Right lobe of liver (tissue), 6 donors: ENCODE results near the gene ENOX1. TPM values are rescaled to one million over a fixed set of nuclear protein-coding genes. Genes with fewer than 3 reads are reported as not detected.

Experiments
- ATAC-seq, 4 donors: fragments of 200-7000 bp; cut with Tn5 transposase; one replicate each; pipeline ENCODE4 v1.9.1; 2020; ENCODE audit warnings: mild to moderate bottlenecking in 4 of 4, moderate library complexity in 4 of 4
- DNase-seq, 3 donors: peaks; one replicate each; pipeline ENCODE4 v3.0.0-alpha.2; 2020
- H3K27ac ChIP-seq, 3 donors: fragments of 200-600 bp; one replicate each; pipeline ENCODE4 v1.8.0; 2022
- H3K27me3 ChIP-seq, 2 donors: fragments of 200-600 bp; one replicate each; pipeline ENCODE4 v1.8.0; 2022
- H3K36me3 ChIP-seq, 4 donors: fragments of 200-600 bp; sonication (generic) in 1 of 4; one replicate each; pipeline versions ENCODE4 v1.5.1 to v1.8.0; 2017 to 2022; ENCODE audit warnings: control low read depth in 1 of 4
- H3K4me1 ChIP-seq, 4 donors: fragments of 200-600 bp; sonication (generic) in 1 of 4; one replicate each; pipeline versions ENCODE4 v1.5.1 to v1.8.0; 2017 to 2022; ENCODE audit warnings: control low read depth in 1 of 4
- H3K4me3 ChIP-seq, 3 donors: fragments of 200-600 bp; one replicate each; pipeline ENCODE4 v1.8.0; 2022
- H3K9me3 ChIP-seq, 4 donors: fragments of 200-600 bp; sonication (generic) in 1 of 4; one replicate each; pipeline versions ENCODE4 v1.5.1 to v1.8.0; 2017 to 2022; ENCODE audit warnings: control low read depth in 1 of 4
- POLR2A ChIP-seq: fragments of 450-650 bp; IDR thresholded peaks from one replicate; pipeline ENCODE4 v1.6.1; 2017; ENCODE audit warnings: antibody characterized with exemption, mild to moderate bottlenecking
- WGBS: methylation state at CpG from one replicate; pipeline ENCODE4 v1.1.6; 2018; ENCODE audit warnings: low coverage, low lambda C conversion rate; ENCODE audit not compliant: insufficient coverage; ENCODE audit errors: missing lambda C conversion rate; 5-methylcytosine and 5-hydroxymethylcytosine counted together
- intact Hi-C, 2 donors: fragments of 100-400 bp; cut with DNase I; formaldehyde crosslinking; loops; one replicate each; pipeline versions ENCODE4 v1.11.2 to v1.14.1; 2022
- total RNA-seq, 6 experiments: library from RNA; depleted of rRNA in 2 of 6; stranded (reverse); fragments of >200 nt in 2 of 6; fragmentation: NEBNext Ultra II Directional in 3 of 6; extraction: Animal tissue kit (Norgen Biotek cat#: 25700) in 3 of 6; gene quantifications; one replicate each; pipeline versions ENCODE4 v1.1.0 to v1.2.4, GENCODE V29; 2016 to 2023
- TF ChIP-seq, protein P1 (sequence below), 4 donors: fragments of 200-600 bp in 3 of 4; fragments of 450-650 bp in 1 of 4; IDR thresholded peaks; one replicate each; pipeline versions ENCODE4 v1.5.1 to v1.8.0; 2016 to 2022; ENCODE audit warnings: antibody characterized with exemption in 4 of 4, mild to moderate bottlenecking in 2 of 4
- donor health status: DM: no; HTN: yes; CAD: no.
- donor health status: DM: no; HTN: no; CAD: no.
- donor health status: DM: no; HTN: no; CAD: no.
- donor health status: DM: no; HTN: yes; CAD: no.
- donor health status: DM: no; HTN: yes; CAD: no.

The ENOX1 gene
- total RNA-seq, 6 experiments from 2014 or later: 0.07 to 0.16 TPM; not detected in 4

DNA sequence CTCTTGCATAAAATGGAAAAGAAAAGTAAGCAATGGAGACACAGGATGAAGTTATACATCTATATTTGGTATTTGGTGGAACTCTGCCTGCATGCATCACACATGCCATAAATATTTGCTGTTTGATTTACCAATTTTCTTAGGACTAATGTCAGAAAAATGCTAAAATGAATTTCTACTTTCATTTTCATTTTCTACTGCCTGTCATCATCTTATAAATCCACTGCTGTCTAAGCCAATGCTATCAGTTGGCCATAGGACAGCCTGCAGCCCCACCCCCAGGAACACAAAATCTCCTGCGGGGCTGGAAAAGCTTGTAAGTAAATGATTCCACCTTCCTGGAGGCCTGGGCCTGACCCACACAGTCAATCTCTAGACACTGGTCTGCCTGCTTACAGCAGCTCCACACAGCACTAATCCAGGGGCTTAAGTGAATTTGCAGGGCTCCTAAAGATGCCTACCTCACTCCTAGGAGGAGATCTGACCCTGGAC is 122.0 kb downstream of the ENOX1 start:
- intact Hi-C loops: no loop called here
- WGBS: 11% methylated on average over 1 of the region's 1 CpG
- H3K27ac ChIP-seq: no peak overlapping the region

DNA sequence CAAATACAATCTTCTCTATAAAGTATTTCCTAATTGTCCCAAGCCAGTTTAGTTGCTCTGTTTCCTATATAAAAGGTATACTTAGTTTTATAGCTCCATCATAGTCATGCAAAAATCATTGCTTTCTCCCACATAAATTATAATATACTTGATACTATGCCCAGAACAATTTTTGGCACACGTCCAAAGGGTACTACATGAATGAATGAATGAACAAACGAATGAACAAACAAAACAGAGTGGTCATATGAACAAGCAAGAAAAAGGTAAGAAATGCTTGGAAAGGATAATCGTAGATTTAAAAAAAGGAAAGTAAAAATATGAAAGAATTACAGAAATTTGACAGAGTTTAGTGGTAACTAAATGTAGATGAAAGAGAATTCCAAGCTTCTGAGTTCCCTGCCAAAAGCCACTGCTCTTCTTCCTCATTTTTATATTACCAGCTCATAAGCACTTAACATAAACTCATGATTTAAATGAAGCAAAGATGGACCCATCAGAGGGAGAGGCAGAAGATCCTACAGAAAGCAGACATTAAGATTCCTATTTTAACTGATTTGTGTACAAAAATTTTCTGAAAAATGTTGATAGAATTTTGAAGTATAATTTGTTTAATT is 123.2 kb downstream of the ENOX1 start:
- no peak for ATAC-seq
- Histone ChIP-seq H3K36me3 (no peaks in the 10 kb centered on the region), H3K9me3 (no peaks in the 10 kb centered on the region), H3K27me3 (no peaks in the 10 kb centered on the region), H3K4me3 (no peak overlapping the region), H3K27ac (no peak overlapping the region), H3K4me1 (peaks cover 0 to 4% (median 0%) of the 10 kb centered on the region in 4 donors)
- no peak for DNase-seq
- WGBS: 48% methylated on average over 3 of the region's 3 CpGs
- no peak for TF ChIP-seq POLR2A
- TF ChIP-seq, protein P1, sequence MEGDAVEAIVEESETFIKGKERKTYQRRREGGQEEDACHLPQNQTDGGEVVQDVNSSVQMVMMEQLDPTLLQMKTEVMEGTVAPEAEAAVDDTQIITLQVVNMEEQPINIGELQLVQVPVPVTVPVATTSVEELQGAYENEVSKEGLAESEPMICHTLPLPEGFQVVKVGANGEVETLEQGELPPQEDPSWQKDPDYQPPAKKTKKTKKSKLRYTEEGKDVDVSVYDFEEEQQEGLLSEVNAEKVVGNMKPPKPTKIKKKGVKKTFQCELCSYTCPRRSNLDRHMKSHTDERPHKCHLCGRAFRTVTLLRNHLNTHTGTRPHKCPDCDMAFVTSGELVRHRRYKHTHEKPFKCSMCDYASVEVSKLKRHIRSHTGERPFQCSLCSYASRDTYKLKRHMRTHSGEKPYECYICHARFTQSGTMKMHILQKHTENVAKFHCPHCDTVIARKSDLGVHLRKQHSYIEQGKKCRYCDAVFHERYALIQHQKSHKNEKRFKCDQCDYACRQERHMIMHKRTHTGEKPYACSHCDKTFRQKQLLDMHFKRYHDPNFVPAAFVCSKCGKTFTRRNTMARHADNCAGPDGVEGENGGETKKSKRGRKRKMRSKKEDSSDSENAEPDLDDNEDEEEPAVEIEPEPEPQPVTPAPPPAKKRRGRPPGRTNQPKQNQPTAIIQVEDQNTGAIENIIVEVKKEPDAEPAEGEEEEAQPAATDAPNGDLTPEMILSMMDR (IDR thresholded peaks at IDR 0.05): no peak
- intact Hi-C loops: no loop called here

More for the DNA sequence above, 122.0 kb downstream of the ENOX1 start:
- Histone ChIP-seq H3K9me3 (no peaks in the 10 kb centered on the region), H3K27me3 (no peaks in the 10 kb centered on the region), H3K4me3 (no peak overlapping the region), H3K4me1 (peaks cover 0 to 4% (median 0%) of the 10 kb centered on the region in 4 donors), H3K36me3 (no peaks in the 10 kb centered on the region)
- no peak for TF ChIP-seq POLR2A
- TF ChIP-seq, protein P1 (IDR thresholded peaks at IDR 0.05): no peak
- DNase-seq: no peak
- ATAC-seq: peak; percentile 30 to 60 (median 40)

DNA sequence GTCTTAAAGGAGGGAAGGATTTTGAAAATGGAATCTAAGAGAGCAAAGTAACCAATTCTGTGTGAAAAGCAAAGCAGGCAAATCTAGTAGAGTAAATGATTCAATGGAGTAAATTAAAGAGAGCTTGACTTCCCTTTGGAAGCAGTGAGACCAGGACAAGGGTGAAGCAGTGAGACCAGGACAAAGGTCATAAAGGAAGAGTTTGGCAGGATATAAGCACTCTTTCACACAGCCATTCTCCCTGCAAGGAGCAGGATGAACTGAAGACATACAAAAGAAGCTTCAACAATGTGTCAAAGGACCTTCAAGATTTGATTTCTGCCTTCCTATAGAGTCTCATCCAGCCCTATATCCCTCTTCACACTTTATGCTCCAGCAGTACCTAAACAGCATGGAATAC is 123.8 kb downstream of the ENOX1 start:
- intact Hi-C loops: no loop called here
- no peak overlapping the region for H3K4me3 ChIP-seq
- H3K9me3 ChIP-seq: no peaks in the 10 kb centered on the region
- peaks cover 0 to 4% (median 0%) of the 10 kb centered on the region in 4 donors for H3K4me1 ChIP-seq
- no peaks in the 10 kb centered on the region for H3K36me3 ChIP-seq
- H3K27me3 ChIP-seq: no peaks in the 10 kb centered on the region
- no peak for DNase-seq
- ATAC-seq: peak in 2 of 4 donors; percentile 56 to 72
- no peak overlapping the region for H3K27ac ChIP-seq
- TF ChIP-seq POLR2A: no peak
- TF ChIP-seq, protein P1 (IDR thresholded peaks at IDR 0.05): no peak

DNA sequence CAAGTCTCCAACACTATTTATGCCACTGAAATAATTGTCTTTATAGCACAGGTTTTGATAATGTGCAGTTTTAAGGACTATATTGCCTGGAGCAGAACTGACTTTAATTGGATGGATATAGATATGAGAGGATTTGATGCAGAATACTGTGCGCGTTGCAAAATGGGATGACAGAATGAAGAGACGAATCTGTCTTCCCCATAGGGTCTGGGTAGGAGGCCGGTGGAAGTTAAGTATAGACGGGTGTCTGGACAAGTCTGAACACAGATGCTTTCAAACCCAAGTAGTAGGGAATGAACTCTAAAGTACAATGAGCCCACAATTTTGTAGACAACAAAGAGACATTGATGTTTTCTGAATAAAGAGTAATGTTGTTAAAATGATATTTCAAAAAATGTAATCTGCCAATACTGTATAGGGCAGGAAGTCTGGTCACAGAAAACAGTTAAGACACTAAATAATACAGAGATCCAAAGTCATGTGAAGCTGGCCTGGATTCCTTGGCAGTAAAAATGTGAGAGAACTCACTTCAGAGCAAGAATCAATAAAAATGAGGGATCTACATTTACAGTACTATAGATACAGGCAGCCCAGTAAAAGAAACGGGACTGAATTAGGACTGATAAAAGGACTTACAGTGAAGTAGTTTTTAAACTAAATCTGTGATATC is 125.5 kb downstream of the ENOX1 start:
- TF ChIP-seq, protein P1 (IDR thresholded peaks at IDR 0.05): no peak
- TF ChIP-seq POLR2A: no peak
- no peak overlapping the region for H3K4me3 ChIP-seq
- H3K4me1 ChIP-seq: peaks cover 0 to 4% (median 0%) of the 10 kb centered on the region in 4 donors
- intact Hi-C loops: no loop called here
- 65% methylated on average over 5 of the region's 6 CpGs for WGBS
- no peak overlapping the region for H3K27ac ChIP-seq
- ATAC-seq (no peak), DNase-seq (no peak)
- no peaks in the 10 kb centered on the region for H3K36me3 ChIP-seq
- H3K9me3 ChIP-seq: no peaks in the 10 kb centered on the region
- H3K27me3 ChIP-seq: no peaks in the 10 kb centered on the region
